ENCODE results near the gene FNIP2.

GRCh38 chr4:158786121-158786601 lies 17.3 kb downstream of the FNIP2 start:
- TF ChIP-seq RFX5 (IDR thresholded peaks at IDR 0.05; ENCODE audit: low read depth, low read length): no peak
- TF ChIP-seq ZKSCAN8 (CRISPR knock-in tag; IDR thresholded peaks at IDR 0.05): no peak
- no peak for TF ChIP-seq POLR2A (conservative IDR thresholded peaks at IDR 0.05)
- TF ChIP-seq NCOA2 (IDR thresholded peaks at IDR 0.05; ENCODE audit: partially characterized antibody in 2 of 2): no peak
- TF ChIP-seq CHCHD3 (CRISPR knock-in tag; IDR thresholded peaks at IDR 0.05): no peak
- TF ChIP-seq CTCF (IDR thresholded peaks at IDR 0.05 in 2 of 3, conservative IDR thresholded peaks at IDR 0.05 in 1 of 3; ENCODE audit: insufficient read depth in 2 of 3, low read depth in 1 of 3, low read length in 3 of 3): no peak
- TF ChIP-seq ETS2 (tag; IDR thresholded peaks at IDR 0.05; ENCODE audit: borderline replicate concordance, poor library complexity, severe bottlenecking): no peak
- no peak for TF ChIP-seq STAT5B (CRISPR knock-in tag; IDR thresholded peaks at IDR 0.05)
- no peak for TF ChIP-seq CXXC5 (CRISPR knock-in tag; IDR thresholded peaks at IDR 0.05)
- no peak for TF ChIP-seq MAFK (IDR thresholded peaks at IDR 0.05; ENCODE audit: low read length)
- TF ChIP-seq HNRNPL (IDR thresholded peaks at IDR 0.05; ENCODE audit: low read depth, low read length): no peak
- no peak for TF ChIP-seq ATF3 (IDR thresholded peaks at IDR 0.05)
- TF ChIP-seq ATF3 (CRISPR knock-in tag; conservative IDR thresholded peaks at IDR 0.05): no peak
- TF ChIP-seq REST (IDR thresholded peaks at IDR 0.05; ENCODE audit: borderline replicate concordance): peak; percentile 25; the same call in 1 of the 2 replicates
- no peak for TF ChIP-seq REST (CRISPR knock-in tag; IDR thresholded peaks at IDR 0.05; ENCODE audit: low read depth)

All from K562 (cell line).